ENCODE measurements around the gene RNF146. TPM values are rescaled to one million over a fixed set of nuclear protein-coding genes. Genes with fewer than 3 reads are reported as not detected.

The RNF146 gene
- total and polyA plus RNA-seq, 4 donors, result 11.5 to 32.7 (median 15.9) TPM

GRCh38 chr6:127289934-127290333, 23.3 kb downstream of the RNF146 start:
- H3K27me3 ChIP-seq (ENCODE audit: control insufficient read depth in 4 of 4, insufficient read depth in 4 of 4, low read length in 3 of 4), result no peaks in the 10 kb centered on the region
- no peak for DNase-seq (ENCODE audit: low spot score)
- no peak overlapping the region for H3K9ac ChIP-seq (ENCODE audit: low read depth in 1 of 2, low read length in 2 of 2)
- no peak overlapping the region for H3K27ac ChIP-seq (ENCODE audit: low read depth in 1 of 2, low read length in 2 of 2)
- no peaks in the 10 kb centered on the region for H3K9me3 ChIP-seq (ENCODE audit: control insufficient read depth in 4 of 4, low read length in 3 of 4)
- peaks cover 6 to 28% (median 17%) of the 10 kb centered on the region in 4 donors for H3K36me3 ChIP-seq (ENCODE audit: control insufficient read depth in 4 of 4, insufficient read depth in 3 of 4, low read depth in 1 of 4, low read length in 3 of 4)
- peaks cover 8 to 29% (median 12%) of the 10 kb centered on the region in 4 donors for H3K4me1 ChIP-seq (ENCODE audit: control insufficient read depth in 4 of 4, insufficient read depth in 4 of 4, low read length in 3 of 4)
- 72% methylated on average over 5 of the region's 5 CpGs for WGBS
- TF ChIP-seq EGR1 (IDR thresholded peaks at IDR 0.05; ENCODE audit: low read depth in 2 of 2), result no peak
- TF ChIP-seq TAF1 (conservative IDR thresholded peaks at IDR 0.05), result no peak
- TF ChIP-seq GABPA (IDR thresholded peaks at IDR 0.05 in 1 of 2, conservative IDR thresholded peaks at IDR 0.05 in 1 of 2), result no peak
- TF ChIP-seq, protein P1, sequence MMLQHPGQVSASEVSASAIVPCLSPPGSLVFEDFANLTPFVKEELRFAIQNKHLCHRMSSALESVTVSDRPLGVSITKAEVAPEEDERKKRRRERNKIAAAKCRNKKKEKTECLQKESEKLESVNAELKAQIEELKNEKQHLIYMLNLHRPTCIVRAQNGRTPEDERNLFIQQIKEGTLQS (IDR thresholded peaks at IDR 0.05), result no peak
- no peak for TF ChIP-seq HNF4G (IDR thresholded peaks at IDR 0.05)
- TF ChIP-seq ZBTB33 (IDR thresholded peaks at IDR 0.05), result no peak
- no peak for TF ChIP-seq HNF4A (conservative IDR thresholded peaks at IDR 0.05)
- TF ChIP-seq FOXA1 (IDR thresholded peaks at IDR 0.05), result no peak
- TF ChIP-seq NR2F2 (IDR thresholded peaks at IDR 0.05), result no peak
- no peak for TF ChIP-seq RAD21 (IDR thresholded peaks at IDR 0.05)
- no peak for TF ChIP-seq YY1 (IDR thresholded peaks at IDR 0.05)
- no peak for TF ChIP-seq CTCF (IDR thresholded peaks at IDR 0.05; ENCODE audit: low read depth, low read length, missing input control)
- TF ChIP-seq MAX (IDR thresholded peaks at IDR 0.05), result no peak
- no peak for TF ChIP-seq REST (IDR thresholded peaks at IDR 0.05)
- TF ChIP-seq RXRA (IDR thresholded peaks at IDR 0.05), result no peak
- TF ChIP-seq SP1 (IDR thresholded peaks at IDR 0.05), result no peak
- no peak overlapping the region for H3K4me3 ChIP-seq (ENCODE audit: low read depth in 1 of 3, low read length in 3 of 3)

Measured in liver (tissue), 9 donors.